Neuronal stem cell (in vitro differentiated cells): Measurements from ENCODE around the gene OLFM1.

Experiments used
- DNase-seq: peaks from one replicate; pipeline ENCODE4 v3.0.0-alpha.2; 2013; ENCODE audit warnings: low spot score
- H2AFZ ChIP-seq: one replicate; pipeline ENCODE4 v1.6.1; 2013; ENCODE audit warnings: mild to moderate bottlenecking, low read length, inconsistent platforms
- H2AK5ac ChIP-seq: 2 replicates; pipeline ENCODE4 v1.6.1; 2013; ENCODE audit warnings: low read depth, mild to moderate bottlenecking, inconsistent platforms, low read length, moderate library complexity, mixed read lengths
- H2BK120ac ChIP-seq: 2 replicates; pipeline ENCODE4 v1.6.1; 2013; ENCODE audit warnings: low read depth, mild to moderate bottlenecking, inconsistent platforms, low read length, moderate library complexity, mixed read lengths
- H2BK12ac ChIP-seq: one replicate; pipeline ENCODE4 v1.6.1; 2013; ENCODE audit warnings: low read length, inconsistent platforms
- H2BK15ac ChIP-seq: 2 replicates; pipeline ENCODE4 v1.6.1; 2013; ENCODE audit warnings: mild to moderate bottlenecking, low read length, inconsistent platforms, mixed read lengths
- H2BK5ac ChIP-seq: one replicate; pipeline ENCODE4 v1.6.1; 2013; ENCODE audit warnings: inconsistent platforms, mild to moderate bottlenecking, low read length, moderate library complexity
- H3K14ac ChIP-seq: one replicate; pipeline ENCODE4 v1.6.1; 2013; ENCODE audit warnings: low read length, inconsistent platforms
- H3K18ac ChIP-seq: 2 replicates; pipeline ENCODE4 v1.6.1; 2013; ENCODE audit warnings: low read length, inconsistent platforms
- H3K23ac ChIP-seq: 2 replicates; pipeline ENCODE4 v1.6.1; 2013; ENCODE audit warnings: low read depth, mild to moderate bottlenecking, mixed read lengths, low read length, inconsistent platforms; ENCODE audit not compliant: poor library complexity
- H3K27ac ChIP-seq: replicated peaks from 3 replicates; pipeline ENCODE4 v1.5.1; 2013; ENCODE audit warnings: low read length, inconsistent platforms
- H3K27me3 ChIP-seq, 3 experiments: 2 replicates each; pipeline ENCODE4 v1.6.1; 2013; ENCODE audit warnings: low read length in 3 of 3, mild to moderate bottlenecking in 2 of 3, inconsistent platforms in 1 of 3, low read depth in 1 of 3, mixed read lengths in 1 of 3, moderate library complexity in 1 of 3; ENCODE audit not compliant: control insufficient read depth in 3 of 3, insufficient read depth in 3 of 3
- H3K36me3 ChIP-seq, 2 donors: replicated peaks in 1 of 2; 2 replicates each; pipeline ENCODE4 v1.6.1; 2013; ENCODE audit warnings: low read length in 2 of 2; ENCODE audit not compliant: control insufficient read depth in 2 of 2, insufficient read depth in 2 of 2
- H3K4ac ChIP-seq: 2 replicates; pipeline ENCODE4 v1.6.1; 2013; ENCODE audit warnings: inconsistent platforms, mild to moderate bottlenecking, low read length, moderate library complexity
- H3K4me1 ChIP-seq, 2 donors: 1 replicate in 1 of 2; 2 replicates in 1 of 2; pipeline ENCODE4 v1.6.1; 2013; ENCODE audit warnings: low read length in 2 of 2, low read depth in 1 of 2; ENCODE audit not compliant: control insufficient read depth in 2 of 2, insufficient read depth in 1 of 2
- H3K4me2 ChIP-seq: one replicate; pipeline ENCODE4 v1.6.1; 2013; ENCODE audit warnings: mild to moderate bottlenecking, low read length, inconsistent platforms; ENCODE audit not compliant: insufficient read depth, poor library complexity, severe bottlenecking
- H3K4me3 ChIP-seq, 2 donors: 2 replicates each; pipeline ENCODE4 v1.5.1; 2013; ENCODE audit warnings: low read length in 2 of 2, mild to moderate bottlenecking in 2 of 2, inconsistent platforms in 1 of 2, moderate library complexity in 1 of 2
- H3K79me1 ChIP-seq: one replicate; pipeline ENCODE4 v1.6.1; 2013; ENCODE audit warnings: low read depth, mild to moderate bottlenecking, inconsistent platforms, low read length, moderate library complexity
- H3K9ac ChIP-seq: one replicate; pipeline ENCODE4 v1.6.1; 2013; ENCODE audit warnings: mild to moderate bottlenecking, low read depth, low read length, inconsistent platforms; ENCODE audit not compliant: poor library complexity
- H3K9me3 ChIP-seq, 2 donors: replicated peaks in 1 of 2; 2 replicates each; pipeline versions ENCODE3 to v1.6.1; 2013; ENCODE audit warnings: low read length in 2 of 2, mild to moderate bottlenecking in 2 of 2, inconsistent platforms in 1 of 2, low read depth in 1 of 2, mixed read lengths in 1 of 2, moderate library complexity in 1 of 2; ENCODE audit not compliant: control insufficient read depth in 2 of 2, insufficient read depth in 1 of 2
- H4K8ac ChIP-seq: one replicate; pipeline ENCODE4 v1.6.1; 2013; ENCODE audit warnings: low read depth, mild to moderate bottlenecking, inconsistent platforms, low read length, moderate library complexity
- H4K91ac ChIP-seq: one replicate; pipeline ENCODE4 v1.6.1; 2013; ENCODE audit warnings: low read length, low read depth, mild to moderate bottlenecking, inconsistent platforms; ENCODE audit not compliant: poor library complexity
- WGBS, 2 donors: extraction: QIAGEN DNeasy Blood & Tissue Kit; methylation state at CpG; one replicate each; pipeline ENCODE4 v1.1.7; 2013; ENCODE audit warnings: missing lambda C conversion rate in 2 of 2, mixed read lengths in 1 of 2; ENCODE audit not compliant: insufficient read length in 2 of 2, insufficient replicate concordance in 1 of 2; ENCODE audit errors: extremely low coverage in 2 of 2; 5-methylcytosine and 5-hydroxymethylcytosine counted together

The OLFM1 gene

GRCh38 chr9:135098400-135099105, 11.1 kb downstream of the OLFM1 start:
- WGBS, 2 donors, result no CpG with 5 or more reads among the region's 22 CpGs

GRCh38 chr9:135099574-135099973, 12.1 kb downstream of the OLFM1 start:
- H3K27me3 ChIP-seq, result no peaks in the 10 kb centered on the region
- no peak overlapping the region for H2BK5ac ChIP-seq
- no peak overlapping the region for H2BK120ac ChIP-seq
- H2BK15ac ChIP-seq, result no peak overlapping the region
- no peak overlapping the region for H4K91ac ChIP-seq
- no peak for DNase-seq
- no peaks in the 10 kb centered on the region for H3K36me3 ChIP-seq
- no peak overlapping the region for H4K8ac ChIP-seq
- no peaks in the 10 kb centered on the region for H3K79me1 ChIP-seq
- no peak overlapping the region for H3K23ac ChIP-seq
- no CpG with 5 or more reads among the region's 5 CpGs for WGBS, 2 donors
- no peaks in the 10 kb centered on the region for H3K4me1 ChIP-seq
- H3K27ac ChIP-seq, result no peak overlapping the region
- no peak overlapping the region for H3K9ac ChIP-seq
- no peak overlapping the region for H3K14ac ChIP-seq
- no peak overlapping the region for H3K18ac ChIP-seq
- no peak overlapping the region for H2AK5ac ChIP-seq
- no peak overlapping the region for H3K4me3 ChIP-seq
- H3K4ac ChIP-seq, result no peak overlapping the region
- H3K9me3 ChIP-seq, result no peaks in the 10 kb centered on the region
- no peak overlapping the region for H2AFZ ChIP-seq
- H2BK12ac ChIP-seq, result no peak overlapping the region
- H3K4me2 ChIP-seq, result no peak overlapping the region

More at GRCh38 chr9:135098400-135099105, 11.1 kb downstream of the OLFM1 start:
- no peak overlapping the region for H3K4me3 ChIP-seq
- no peak overlapping the region for H3K23ac ChIP-seq
- no peak overlapping the region for H2BK5ac ChIP-seq
- no peak overlapping the region for H2AK5ac ChIP-seq
- H3K9ac ChIP-seq, result no peak overlapping the region
- H2AFZ ChIP-seq, result no peak overlapping the region
- no peaks in the 10 kb centered on the region for H3K4me1 ChIP-seq
- H3K27ac ChIP-seq, result no peak overlapping the region
- H3K14ac ChIP-seq, result no peak overlapping the region
- no peak overlapping the region for H3K18ac ChIP-seq
- H4K91ac ChIP-seq, result no peak overlapping the region
- H3K27me3 ChIP-seq, result no peaks in the 10 kb centered on the region
- H4K8ac ChIP-seq, result no peak overlapping the region
- H2BK120ac ChIP-seq, result no peak overlapping the region
- H2BK15ac ChIP-seq, result no peak overlapping the region
- DNase-seq, result no peak
- H3K36me3 ChIP-seq, result no peaks in the 10 kb centered on the region
- H3K9me3 ChIP-seq, result no peaks in the 10 kb centered on the region
- H3K4me2 ChIP-seq, result no peak overlapping the region
- no peak overlapping the region for H3K4ac ChIP-seq
- H2BK12ac ChIP-seq, result no peak overlapping the region
- no peaks in the 10 kb centered on the region for H3K79me1 ChIP-seq

GRCh38 chr9:135100241-135100681, 12.8 kb downstream of the OLFM1 start:
- no peaks in the 10 kb centered on the region for H3K9me3 ChIP-seq
- no peak overlapping the region for H3K4me2 ChIP-seq
- H2AFZ ChIP-seq, result no peak overlapping the region
- no peaks in the 10 kb centered on the region for H3K79me1 ChIP-seq
- H3K4me3 ChIP-seq, result no peak overlapping the region
- no peak overlapping the region for H3K23ac ChIP-seq
- no peaks in the 10 kb centered on the region for H3K4me1 ChIP-seq
- H2BK120ac ChIP-seq, result no peak overlapping the region
- H3K18ac ChIP-seq, result no peak overlapping the region
- H2AK5ac ChIP-seq, result no peak overlapping the region
- H2BK15ac ChIP-seq, result no peak overlapping the region
- no peak overlapping the region for H3K27ac ChIP-seq
- H3K27me3 ChIP-seq, result no peaks in the 10 kb centered on the region
- no peak overlapping the region for H3K14ac ChIP-seq
- H3K9ac ChIP-seq, result no peak overlapping the region
- no peak overlapping the region for H4K8ac ChIP-seq
- no peaks in the 10 kb centered on the region for H3K36me3 ChIP-seq
- H2BK5ac ChIP-seq, result no peak overlapping the region
- no peak overlapping the region for H4K91ac ChIP-seq
- DNase-seq, result no peak
- WGBS, 2 donors, result no CpG with 5 or more reads among the region's 10 CpGs
- no peak overlapping the region for H2BK12ac ChIP-seq
- H3K4ac ChIP-seq, result no peak overlapping the region

DNA sequence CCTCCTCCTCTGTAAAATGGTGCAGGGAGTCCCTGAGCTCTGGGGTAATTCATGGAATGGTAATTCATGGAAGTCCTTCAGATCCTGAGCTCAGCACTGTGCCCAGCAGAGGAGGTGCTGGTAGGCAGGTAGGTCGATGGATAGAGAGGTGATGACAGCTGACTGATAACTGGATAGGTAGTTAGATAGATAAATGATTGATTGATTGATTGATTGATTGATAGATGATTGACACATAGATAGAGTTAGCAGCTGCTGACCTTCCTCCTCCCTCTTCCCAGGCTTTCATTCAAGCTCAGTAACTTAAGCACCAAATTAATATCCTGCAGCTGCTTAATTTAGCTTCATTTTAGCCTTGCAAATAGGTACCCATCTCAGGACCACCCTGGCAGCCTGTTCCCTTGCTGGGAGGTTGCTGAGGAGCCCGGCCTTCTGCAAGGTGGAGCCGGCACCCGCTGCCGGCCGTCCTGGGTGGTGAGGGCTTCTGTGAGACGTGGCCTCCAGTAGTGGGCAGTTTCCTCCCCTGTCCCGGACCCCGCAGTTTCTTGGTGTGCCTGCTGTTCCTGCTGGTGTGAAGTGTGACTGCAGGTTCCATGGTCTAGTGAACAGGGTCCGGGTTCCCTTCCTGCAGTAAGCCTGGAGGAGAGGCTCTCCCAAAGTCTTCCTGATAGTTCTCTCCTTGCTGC, 13.4 kb downstream of the OLFM1 start:
- Histone ChIP-seq H2AFZ (no peak overlapping the region), H3K9me3 (no peaks in the 10 kb centered on the region), H3K4me2 (no peak overlapping the region), H3K4me3 (no peak overlapping the region), H3K23ac (no peak overlapping the region), H3K14ac (peak overlapping the region; percentile 71), H3K27ac (no peak overlapping the region), H3K79me1 (no peaks in the 10 kb centered on the region), H4K8ac (no peak overlapping the region), H2BK12ac (no peak overlapping the region), H3K9ac (no peak overlapping the region), H2BK15ac (no peak overlapping the region), H3K27me3 (no peaks in the 10 kb centered on the region), H2BK120ac (no peak overlapping the region), H3K4ac (no peak overlapping the region), H3K36me3 (no peaks in the 10 kb centered on the region), H4K91ac (no peak overlapping the region), H2BK5ac (no peak overlapping the region), H2AK5ac (no peak overlapping the region), H3K18ac (no peak overlapping the region), H3K4me1 (no peaks in the 10 kb centered on the region)
- no CpG with 5 or more reads among the region's 10 CpGs for WGBS, 2 donors
- no peak for DNase-seq
